Measurements from ENCODE around the gene TMEM175. TPM values are rescaled to one million over a fixed set of nuclear protein-coding genes. Genes with fewer than 3 reads are reported as not detected.
A peak's percentile ranks its signal among the peaks of the same experiment; 100 is the strongest.

TMEM175 gene
- total RNA-seq = 15.4 TPM

GRCh38 chr4:931960-932712 is at the start of gene TMEM175, which contains the start of gene GAK:
TMEM175 (plus strand) TSS chr4:932460; CDS start chr4:947740, 15,280 bp downstream.
GAK (minus strand) TSS chr4:932316; CDS start chr4:932187, 129 bp downstream.
- no peaks in the 10 kb centered on the region for H3K27me3 ChIP-seq (ENCODE audit: insufficient read depth, low read length)
- no peaks in the 10 kb centered on the region for H3K9me3 ChIP-seq (ENCODE audit: low read depth, low read length)
- H3K4me1 ChIP-seq (ENCODE audit: insufficient read depth, low read length) = peaks cover 74% of the 10 kb centered on the region
- H3K4me3 ChIP-seq (ENCODE audit: low read length) = peak within 1 kb of the TSS; percentile 64

GRCh38 chr4:882646-883045 is 49.6 kb upstream of the TMEM175 start:
- Histone ChIP-seq H3K9me3 (ENCODE audit: low read depth, low read length) (no peaks in the 10 kb centered on the region), H3K4me1 (ENCODE audit: insufficient read depth, low read length) (peaks cover 13% of the 10 kb centered on the region), H3K4me3 (ENCODE audit: low read length) (no peak overlapping the region), H3K27me3 (ENCODE audit: insufficient read depth, low read length) (no peaks in the 10 kb centered on the region)

GRCh38 chr4:883377-884095 is 48.7 kb upstream of the TMEM175 start:
- Histone ChIP-seq H3K27me3 (ENCODE audit: insufficient read depth, low read length) (no peaks in the 10 kb centered on the region), H3K9me3 (ENCODE audit: low read depth, low read length) (no peaks in the 10 kb centered on the region), H3K4me3 (ENCODE audit: low read length) (no peak overlapping the region), H3K4me1 (ENCODE audit: insufficient read depth, low read length) (peaks cover 11% of the 10 kb centered on the region)

- no peaks in the 10 kb centered on the region for H3K27me3 ChIP-seq (ENCODE audit: insufficient read depth, low read length)
- no peaks in the 10 kb centered on the region for H3K9me3 ChIP-seq (ENCODE audit: low read depth, low read length)
- H3K4me3 ChIP-seq (ENCODE audit: low read length) = no peak overlapping the region
- H3K4me1 ChIP-seq (ENCODE audit: insufficient read depth, low read length) = peaks cover 7% of the 10 kb centered on the region
These were observed 48.0 kb upstream of the TMEM175 start for GRCh38 chr4:884259-884658.

- H3K9me3 ChIP-seq (ENCODE audit: low read depth, low read length) = no peaks in the 10 kb centered on the region
- no peaks in the 10 kb centered on the region for H3K27me3 ChIP-seq (ENCODE audit: insufficient read depth, low read length)
- no peak overlapping the region for H3K4me3 ChIP-seq (ENCODE audit: low read length)
- peaks cover 2% of the 10 kb centered on the region for H3K4me1 ChIP-seq (ENCODE audit: insufficient read depth, low read length)
These were observed 47.4 kb upstream of the TMEM175 start for GRCh38 chr4:884896-885295.

- Histone ChIP-seq H3K9me3 (ENCODE audit: low read depth, low read length) (no peaks in the 10 kb centered on the region), H3K27me3 (ENCODE audit: insufficient read depth, low read length) (no peaks in the 10 kb centered on the region), H3K4me3 (ENCODE audit: low read length) (no peak overlapping the region), H3K4me1 (ENCODE audit: insufficient read depth, low read length) (no peaks in the 10 kb centered on the region)
These were observed 46.9 kb upstream of the TMEM175 start for GRCh38 chr4:885353-885752.

GRCh38 chr4:886244-886643 is 46.0 kb upstream of the TMEM175 start:
- Histone ChIP-seq H3K9me3 (ENCODE audit: low read depth, low read length) (no peaks in the 10 kb centered on the region), H3K4me1 (ENCODE audit: insufficient read depth, low read length) (no peaks in the 10 kb centered on the region), H3K4me3 (ENCODE audit: low read length) (no peak overlapping the region), H3K27me3 (ENCODE audit: insufficient read depth, low read length) (no peaks in the 10 kb centered on the region)

GRCh38 chr4:887034-887763 is 45.1 kb upstream of the TMEM175 start:
- H3K4me3 ChIP-seq (ENCODE audit: low read length) = no peak overlapping the region

GRCh38 chr4:888029-888428 is 44.2 kb upstream of the TMEM175 start:
- Histone ChIP-seq H3K4me3 (ENCODE audit: low read length) (no peak overlapping the region), H3K9me3 (ENCODE audit: low read depth, low read length) (no peaks in the 10 kb centered on the region), H3K27me3 (ENCODE audit: insufficient read depth, low read length) (no peaks in the 10 kb centered on the region), H3K4me1 (ENCODE audit: insufficient read depth, low read length) (no peaks in the 10 kb centered on the region)

More at GRCh38 chr4:887034-887763, 45.1 kb upstream of the TMEM175 start:
- no peaks in the 10 kb centered on the region for H3K4me1 ChIP-seq (ENCODE audit: insufficient read depth, low read length)
- H3K27me3 ChIP-seq (ENCODE audit: insufficient read depth, low read length) = no peaks in the 10 kb centered on the region
- H3K9me3 ChIP-seq (ENCODE audit: low read depth, low read length) = no peaks in the 10 kb centered on the region

GRCh38 chr4:889516-889915 is 42.7 kb upstream of the TMEM175 start:
- no peak overlapping the region for H3K4me3 ChIP-seq (ENCODE audit: low read length)
- no peaks in the 10 kb centered on the region for H3K27me3 ChIP-seq (ENCODE audit: insufficient read depth, low read length)
- H3K4me1 ChIP-seq (ENCODE audit: insufficient read depth, low read length) = no peaks in the 10 kb centered on the region
- no peaks in the 10 kb centered on the region for H3K9me3 ChIP-seq (ENCODE audit: low read depth, low read length)

- no peaks in the 10 kb centered on the region for H3K27me3 ChIP-seq (ENCODE audit: insufficient read depth, low read length)
- no peaks in the 10 kb centered on the region for H3K4me1 ChIP-seq (ENCODE audit: insufficient read depth, low read length)
- H3K9me3 ChIP-seq (ENCODE audit: low read depth, low read length) = no peaks in the 10 kb centered on the region
- no peak overlapping the region for H3K4me3 ChIP-seq (ENCODE audit: low read length)
These were observed 42.1 kb upstream of the TMEM175 start for GRCh38 chr4:890036-890695.

- Histone ChIP-seq H3K4me3 (ENCODE audit: low read length) (no peak overlapping the region), H3K9me3 (ENCODE audit: low read depth, low read length) (no peaks in the 10 kb centered on the region), H3K27me3 (ENCODE audit: insufficient read depth, low read length) (no peaks in the 10 kb centered on the region), H3K4me1 (ENCODE audit: insufficient read depth, low read length) (no peaks in the 10 kb centered on the region)
These were observed 40.5 kb upstream of the TMEM175 start for GRCh38 chr4:891747-892146.

GRCh38 chr4:892780-893179 is 39.5 kb upstream of the TMEM175 start:
- Histone ChIP-seq H3K4me1 (ENCODE audit: insufficient read depth, low read length) (no peaks in the 10 kb centered on the region), H3K27me3 (ENCODE audit: insufficient read depth, low read length) (no peaks in the 10 kb centered on the region), H3K4me3 (ENCODE audit: low read length) (no peak overlapping the region), H3K9me3 (ENCODE audit: low read depth, low read length) (no peaks in the 10 kb centered on the region)

- H3K4me3 ChIP-seq (ENCODE audit: low read length) = no peak overlapping the region
- H3K4me1 ChIP-seq (ENCODE audit: insufficient read depth, low read length) = no peaks in the 10 kb centered on the region
- H3K9me3 ChIP-seq (ENCODE audit: low read depth, low read length) = no peaks in the 10 kb centered on the region
- H3K27me3 ChIP-seq (ENCODE audit: insufficient read depth, low read length) = no peaks in the 10 kb centered on the region
These were observed 38.8 kb upstream of the TMEM175 start for GRCh38 chr4:893276-893994.
